ENCODE results near the gene GPAM. TPM values are rescaled to one million over a fixed set of nuclear protein-coding genes. Genes with fewer than 3 reads are reported as not detected.

GPAM gene
- total and polyA plus RNA-seq, 2 donors (not counting 1 experiment from before 2014, with no cell fraction given), result 2.6 to 8.2 TPM

DNA sequence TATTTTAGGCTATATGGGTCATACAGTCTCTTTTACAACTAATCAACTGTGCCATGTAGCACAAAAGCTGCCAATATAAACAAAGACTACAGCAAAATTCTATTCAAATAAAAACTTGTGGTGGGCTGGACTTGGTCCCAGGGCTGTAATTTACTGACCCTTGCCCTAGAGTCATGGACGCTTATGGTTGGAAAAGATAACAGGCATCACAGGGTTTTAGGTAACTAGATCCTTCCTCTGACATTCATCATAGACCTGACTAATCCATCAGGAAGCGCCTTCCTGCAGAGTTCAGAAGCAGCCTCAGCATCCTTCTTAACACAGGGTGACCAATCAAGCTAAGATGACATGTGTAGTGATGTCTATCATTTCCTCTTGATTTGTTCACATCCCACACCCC, 40.2 kb upstream of the GPAM start:
- Histone ChIP-seq H3K79me2 (ENCODE audit: control insufficient read depth, insufficient read depth, low read length) (no peaks in the 10 kb centered on the region), H3K9me3 (ENCODE audit: control extremely low read depth in 1 of 3, control insufficient read depth in 2 of 3, insufficient read depth in 1 of 3, low read length in 2 of 3) (peaks cover 0 to 7% (median 1%) of the 10 kb centered on the region in 3 donors), H2AFZ (ENCODE audit: insufficient read depth, low read depth, low read length, poor library complexity, severe bottlenecking) (no peak overlapping the region), H3K4me2 (replicated peaks; ENCODE audit: low read depth, low read length, poor library complexity, severe bottlenecking) (no peak overlapping the region), H3K4me1 (ENCODE audit: control insufficient read depth in 2 of 2, insufficient read depth in 2 of 2, low read length in 2 of 2) (no peaks in the 10 kb centered on the region), H3K36me3 (replicated peaks in 1 of 2; ENCODE audit: control extremely low read depth in 1 of 2, control insufficient read depth in 1 of 2, extremely low read depth in 1 of 2, insufficient read depth in 2 of 2, low read length in 1 of 2) (no peaks in the 10 kb centered on the region), H3K27ac (ENCODE audit: low read length in 2 of 2) (no peak overlapping the region), H3K4me3 (ENCODE audit: control extremely low read depth in 1 of 5, extremely low read depth in 1 of 5, insufficient read depth in 1 of 5, low read depth in 2 of 5, low read length in 4 of 5) (no peak overlapping the region), H3K9ac (ENCODE audit: low read length) (no peak overlapping the region), H4K20me1 (ENCODE audit: control insufficient read depth, insufficient read depth, low read length, poor library complexity, severe bottlenecking) (no peaks in the 10 kb centered on the region), H3K27me3 (replicated peaks in 1 of 4; ENCODE audit: control extremely low read depth in 1 of 4, control insufficient read depth in 3 of 4, insufficient read depth in 4 of 4, low read length in 3 of 4) (no peaks in the 10 kb centered on the region)
- WGBS (ENCODE audit: insufficient coverage), result 100% methylated on average over 1 of the region's 2 CpGs
- Mint-ChIP-seq H3K27me3 (no peaks in the 10 kb centered on the region), H3K27ac (no peak overlapping the region), H3K4me3 (no peak overlapping the region), H3K4me1 (no peaks in the 10 kb centered on the region), H3K9me3 (ENCODE audit: insufficient read depth) (peaks cover 3% of the 10 kb centered on the region)
- CTCF ChIA-PET, result no interaction called here
- intact Hi-C loops (cut with micrococcal nuclease), result no loop called here
- ATAC-seq (ENCODE audit: low read depth) (no peak), DNase-seq (no peak)
- TF ChIP-seq, protein P1, sequence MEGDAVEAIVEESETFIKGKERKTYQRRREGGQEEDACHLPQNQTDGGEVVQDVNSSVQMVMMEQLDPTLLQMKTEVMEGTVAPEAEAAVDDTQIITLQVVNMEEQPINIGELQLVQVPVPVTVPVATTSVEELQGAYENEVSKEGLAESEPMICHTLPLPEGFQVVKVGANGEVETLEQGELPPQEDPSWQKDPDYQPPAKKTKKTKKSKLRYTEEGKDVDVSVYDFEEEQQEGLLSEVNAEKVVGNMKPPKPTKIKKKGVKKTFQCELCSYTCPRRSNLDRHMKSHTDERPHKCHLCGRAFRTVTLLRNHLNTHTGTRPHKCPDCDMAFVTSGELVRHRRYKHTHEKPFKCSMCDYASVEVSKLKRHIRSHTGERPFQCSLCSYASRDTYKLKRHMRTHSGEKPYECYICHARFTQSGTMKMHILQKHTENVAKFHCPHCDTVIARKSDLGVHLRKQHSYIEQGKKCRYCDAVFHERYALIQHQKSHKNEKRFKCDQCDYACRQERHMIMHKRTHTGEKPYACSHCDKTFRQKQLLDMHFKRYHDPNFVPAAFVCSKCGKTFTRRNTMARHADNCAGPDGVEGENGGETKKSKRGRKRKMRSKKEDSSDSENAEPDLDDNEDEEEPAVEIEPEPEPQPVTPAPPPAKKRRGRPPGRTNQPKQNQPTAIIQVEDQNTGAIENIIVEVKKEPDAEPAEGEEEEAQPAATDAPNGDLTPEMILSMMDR (IDR thresholded peaks at IDR 0.05), result no peak
- no peak for TF ChIP-seq EZH2 (IDR thresholded peaks at IDR 0.05; ENCODE audit: borderline replicate concordance, insufficient read depth, low read depth, low read length, poor library complexity, severe bottlenecking)
- POLR2A ChIA-PET, result no interaction called here

DNA sequence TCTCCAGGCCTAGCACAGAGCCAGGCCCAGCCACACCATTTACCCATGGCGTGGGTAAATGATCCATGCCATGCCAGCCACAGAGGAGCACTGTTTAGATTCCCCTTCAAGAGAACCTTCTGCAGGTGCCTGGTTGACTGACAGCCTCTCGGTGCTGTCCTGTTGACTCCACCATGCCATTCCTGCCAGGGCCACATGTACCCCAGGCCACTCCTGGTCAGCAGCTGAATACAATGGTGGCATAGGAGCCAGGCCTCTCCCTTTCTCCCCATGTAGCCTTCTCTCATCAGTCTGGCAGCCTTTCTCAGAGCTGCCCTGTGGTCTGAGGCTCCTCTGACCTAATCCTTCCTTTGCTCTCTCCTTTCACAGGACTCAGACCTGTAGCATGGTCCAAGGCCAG, 39.2 kb upstream of the GPAM start:
- no peaks in the 10 kb centered on the region for H3K27me3 ChIP-seq (replicated peaks in 1 of 4; ENCODE audit: control extremely low read depth in 1 of 4, control insufficient read depth in 3 of 4, insufficient read depth in 4 of 4, low read length in 3 of 4)
- no peak overlapping the region for H3K4me3 Mint-ChIP-seq
- H3K27ac Mint-ChIP-seq, result no peak overlapping the region
- H3K79me2 ChIP-seq (ENCODE audit: control insufficient read depth, insufficient read depth, low read length), result no peaks in the 10 kb centered on the region
- no peak overlapping the region for H3K9ac ChIP-seq (ENCODE audit: low read length)
- peaks cover 3% of the 10 kb centered on the region for H3K9me3 Mint-ChIP-seq (ENCODE audit: insufficient read depth)
- H3K27ac ChIP-seq (ENCODE audit: low read length in 2 of 2), result no peak overlapping the region
- H3K27me3 Mint-ChIP-seq, result no peaks in the 10 kb centered on the region
- CTCF ChIA-PET, result no interaction called here
- intact Hi-C loops (cut with micrococcal nuclease), result no loop called here
- TF ChIP-seq EZH2 (IDR thresholded peaks at IDR 0.05; ENCODE audit: borderline replicate concordance, insufficient read depth, low read depth, low read length, poor library complexity, severe bottlenecking), result no peak
- TF ChIP-seq, protein P1 (IDR thresholded peaks at IDR 0.05), result no peak
- H2AFZ ChIP-seq (ENCODE audit: insufficient read depth, low read depth, low read length, poor library complexity, severe bottlenecking), result no peak overlapping the region
- H3K4me1 ChIP-seq (ENCODE audit: control insufficient read depth in 2 of 2, insufficient read depth in 2 of 2, low read length in 2 of 2), result no peaks in the 10 kb centered on the region
- no peaks in the 10 kb centered on the region for H4K20me1 ChIP-seq (ENCODE audit: control insufficient read depth, insufficient read depth, low read length, poor library complexity, severe bottlenecking)
- no peak overlapping the region for H3K4me2 ChIP-seq (replicated peaks; ENCODE audit: low read depth, low read length, poor library complexity, severe bottlenecking)
- H3K9me3 ChIP-seq (ENCODE audit: control extremely low read depth in 1 of 3, control insufficient read depth in 2 of 3, insufficient read depth in 1 of 3, low read length in 2 of 3), result peaks cover 0 to 7% (median 1%) of the 10 kb centered on the region in 3 donors
- no peak for DNase-seq
- no peak overlapping the region for H3K4me3 ChIP-seq (ENCODE audit: control extremely low read depth in 1 of 5, extremely low read depth in 1 of 5, insufficient read depth in 1 of 5, low read depth in 2 of 5, low read length in 4 of 5)
- no peaks in the 10 kb centered on the region for H3K4me1 Mint-ChIP-seq
- no peak for ATAC-seq (ENCODE audit: low read depth)
- WGBS (ENCODE audit: insufficient coverage), result 91% methylated on average over 2 of the region's 2 CpGs
- POLR2A ChIA-PET, result no interaction called here
- no peaks in the 10 kb centered on the region for H3K36me3 ChIP-seq (replicated peaks in 1 of 2; ENCODE audit: control extremely low read depth in 1 of 2, control insufficient read depth in 1 of 2, extremely low read depth in 1 of 2, insufficient read depth in 2 of 2, low read length in 1 of 2)
